CD4-positive, alpha-beta T cell treated with Interleukin-17A for 4 hours (primary cell): Measurements from ENCODE around the gene TBC1D25.
"Not testable (repeated sequence)": the region's sequence is repeated elsewhere in the genome, so short reads cannot be mapped to it uniquely, and the experiment has no call there.

Experiments used
- DNase-seq: peaks from one replicate; pipeline ENCODE4 v3.0.0-alpha.2; 2020; ENCODE audit warnings: mixed read lengths

The TBC1D25 gene

DNA sequence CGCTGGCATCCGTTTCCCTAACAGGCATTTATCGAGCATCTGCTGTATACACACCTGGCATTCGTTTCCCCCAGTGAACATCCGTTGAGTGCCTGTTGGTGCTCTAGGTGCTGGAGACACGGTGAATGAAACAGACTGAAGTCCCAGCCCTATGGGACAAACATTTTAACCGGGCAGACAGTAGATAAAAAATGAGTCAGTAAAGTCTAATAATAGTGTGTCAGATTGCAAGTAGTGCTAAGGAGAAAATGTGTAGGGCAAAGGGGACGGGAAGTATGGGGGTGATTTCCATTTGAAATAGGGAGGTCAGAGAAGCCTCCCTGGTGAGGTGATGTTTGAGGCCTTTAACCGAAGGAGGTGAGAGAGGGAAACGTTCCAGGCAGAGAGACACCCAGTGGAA lies 23.2 kb upstream of the TBC1D25 start:
- no peak for DNase-seq

DNA sequence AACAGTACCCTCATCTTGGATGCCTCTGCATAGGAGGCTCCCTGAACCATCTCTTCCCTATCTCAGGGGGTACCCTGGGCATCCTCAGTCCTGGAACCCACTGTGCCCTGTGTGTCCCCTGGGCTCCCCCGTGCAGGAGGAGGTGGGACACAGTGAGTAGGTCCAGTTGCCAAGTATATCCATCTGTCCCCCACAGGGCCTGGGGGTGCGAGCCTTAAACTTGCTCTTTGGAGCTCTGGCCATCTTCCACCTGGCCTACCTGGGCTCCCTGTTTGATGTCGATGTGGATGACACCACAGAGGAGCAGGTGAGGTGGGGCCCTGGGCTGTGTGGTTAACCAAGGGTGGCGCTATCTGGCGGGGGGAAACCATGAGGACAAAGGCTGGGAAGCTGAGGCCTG lies 22.5 kb upstream of the TBC1D25 start:
- peak; percentile 14 for DNase-seq

DNA sequence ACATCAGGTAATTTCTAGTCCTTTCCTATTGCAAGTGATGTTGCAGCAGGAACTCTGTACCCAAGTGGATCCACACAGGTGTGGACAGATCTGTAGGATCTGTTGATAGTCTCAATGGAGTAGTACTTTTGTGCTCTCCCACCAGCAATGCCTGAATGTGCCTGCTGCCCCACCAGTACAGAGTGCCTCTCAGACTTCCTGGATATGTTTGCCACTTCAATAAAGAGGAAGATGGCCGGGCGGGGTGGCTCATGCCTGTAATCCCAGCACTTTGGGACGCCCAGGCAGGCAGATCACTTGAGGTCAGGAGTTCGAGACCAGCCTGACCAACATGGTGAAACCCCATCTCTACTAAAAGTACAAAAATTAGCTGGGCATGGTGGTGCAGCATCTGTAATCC lies 20.0 kb upstream of the TBC1D25 start:
- not testable (repeated sequence) for DNase-seq

DNA sequence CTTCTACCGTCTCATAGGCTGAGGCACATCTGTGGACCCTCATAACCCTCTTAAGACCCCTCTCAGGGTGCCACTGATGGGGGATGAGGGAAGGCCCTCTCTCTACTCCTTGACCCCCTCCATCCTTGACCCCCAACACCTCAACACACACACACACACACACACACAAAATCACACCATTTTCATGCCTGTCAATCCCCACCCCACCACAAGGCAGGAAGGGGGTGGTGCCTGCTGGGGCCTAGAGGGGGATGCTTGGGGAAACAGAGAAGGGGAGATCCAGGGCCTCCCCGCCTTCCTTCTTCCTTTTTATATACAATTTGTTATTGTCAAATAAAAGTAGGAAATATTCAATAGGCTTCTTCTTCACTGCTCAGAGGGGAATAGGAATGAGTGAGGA lies 19.1 kb upstream of the TBC1D25 start:
- no peak for DNase-seq

DNA sequence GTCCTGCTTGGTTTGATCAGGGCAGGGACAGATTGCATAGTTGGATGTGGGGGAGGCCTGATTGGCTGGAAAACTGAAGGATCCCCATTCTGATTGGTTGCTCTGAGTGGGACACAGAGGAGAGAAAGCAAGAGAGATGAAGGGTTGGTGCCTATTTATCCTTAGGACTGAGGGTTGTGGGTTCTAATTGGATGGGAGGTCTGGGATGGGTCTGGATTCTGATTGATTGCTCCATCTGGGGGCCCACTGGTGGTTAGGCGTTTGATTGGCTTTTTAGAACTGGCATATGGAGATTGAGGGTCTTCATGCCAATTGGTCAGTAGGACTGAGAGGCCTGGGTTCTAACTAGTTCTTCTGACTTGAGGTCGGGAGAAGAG lies 18.6 kb upstream of the TBC1D25 start:
- DNase-seq = no peak

DNA sequence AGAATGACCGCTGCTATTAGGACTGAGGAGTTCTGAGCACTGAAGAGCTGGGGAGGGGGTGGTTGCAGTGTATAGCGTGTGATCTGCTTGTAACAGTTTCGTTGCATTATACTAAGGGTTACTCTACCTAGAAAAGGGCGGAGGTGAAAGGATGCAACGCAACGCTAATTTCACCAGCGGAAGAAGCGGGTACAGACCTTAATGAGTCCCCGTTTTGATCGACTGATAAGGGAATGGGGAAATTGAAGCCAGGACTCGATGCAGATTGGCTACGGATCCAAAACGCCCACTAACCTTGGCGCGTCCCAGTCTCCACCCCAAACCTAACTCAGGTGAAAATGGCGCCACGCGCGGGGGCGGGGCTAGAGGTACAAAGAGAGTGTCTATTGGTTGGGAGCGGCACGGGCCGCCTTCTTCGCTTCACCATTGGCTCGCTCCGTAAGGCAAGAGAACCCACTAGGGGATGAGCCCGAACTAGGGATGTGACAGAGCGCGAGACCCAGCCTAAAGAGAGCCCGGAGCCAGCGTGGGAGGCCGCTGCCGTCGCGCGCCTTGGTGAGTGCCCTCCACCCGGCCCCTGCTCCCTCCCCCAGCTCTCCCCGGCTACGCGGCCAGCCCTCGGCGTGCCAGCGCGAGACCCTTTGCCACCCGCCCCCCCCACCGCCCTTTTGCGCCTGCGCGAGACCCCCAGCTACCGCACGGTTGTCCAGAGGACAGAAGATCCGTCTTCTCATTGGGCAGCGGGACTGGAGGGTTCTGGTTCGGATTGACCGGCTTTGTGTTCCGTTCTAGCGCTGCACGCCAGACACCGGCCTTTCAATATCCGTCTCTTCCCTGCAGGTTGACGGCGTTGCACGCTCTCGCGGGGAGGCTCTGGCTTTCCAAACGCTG lies 17.9 kb upstream of the TBC1D25 start, which contains the start of gene EBP:
TSS of gene EBP (plus strand) at position 456 of the 891 bp plus-strand sequence. CDS start 1,964 bp downstream, outside the sequence.
- DNase-seq = peak; percentile 95

DNA sequence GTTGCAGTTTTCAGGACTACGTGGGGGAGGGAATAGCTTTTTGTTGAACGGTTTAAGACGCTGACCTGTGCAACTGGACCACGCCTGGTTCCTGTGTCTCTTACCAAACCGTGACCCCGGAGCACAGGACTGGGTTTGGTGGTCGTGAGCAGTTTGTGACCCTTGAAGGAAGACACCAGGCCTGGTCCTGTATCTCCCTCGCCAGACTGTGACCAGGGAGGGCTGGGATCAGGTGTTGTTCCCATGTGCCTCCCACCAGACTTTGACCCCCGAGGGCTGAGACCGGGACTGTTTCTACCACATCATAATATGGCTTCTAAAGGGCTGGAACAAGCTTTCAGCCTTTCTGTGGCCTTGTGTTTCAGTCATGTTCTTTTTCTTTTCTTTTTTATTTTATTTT lies 17.2 kb upstream of the TBC1D25 start:
- no peak for DNase-seq

DNA sequence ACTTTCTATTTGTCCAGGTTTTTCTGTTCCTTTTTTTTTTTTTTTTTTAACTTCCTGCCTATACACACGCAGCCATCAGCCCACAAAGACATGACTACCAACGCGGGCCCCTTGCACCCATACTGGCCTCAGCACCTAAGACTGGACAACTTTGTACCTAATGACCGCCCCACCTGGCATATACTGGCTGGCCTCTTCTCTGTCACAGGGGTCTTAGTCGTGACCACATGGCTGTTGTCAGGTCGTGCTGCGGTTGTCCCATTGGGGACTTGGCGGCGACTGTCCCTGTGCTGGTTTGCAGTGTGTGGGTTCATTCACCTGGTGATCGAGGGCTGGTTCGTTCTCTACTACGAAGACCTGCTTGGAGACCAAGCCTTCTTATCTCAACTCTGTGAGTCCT lies 15.8 kb upstream of the TBC1D25 start:
- DNase-seq = no peak

DNA sequence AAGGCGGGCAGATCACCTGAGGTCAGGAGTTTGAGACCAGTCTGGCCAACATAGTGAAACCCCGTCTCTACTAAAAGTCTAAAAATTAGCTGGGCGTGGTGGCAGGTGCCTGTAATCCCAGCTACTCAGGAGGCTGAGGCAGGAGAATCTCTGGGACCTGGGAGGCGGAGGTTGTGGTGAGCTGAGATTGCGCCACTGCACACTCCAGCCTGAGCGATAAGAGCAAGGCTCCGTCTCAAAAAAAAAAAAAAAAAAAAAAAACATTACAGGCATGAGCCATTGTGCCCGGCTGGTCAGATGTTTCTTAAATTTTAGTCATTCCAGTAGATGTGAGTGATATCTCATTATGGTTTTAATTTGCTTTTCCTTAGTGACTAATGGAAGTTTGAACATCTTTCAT lies 13.7 kb upstream of the TBC1D25 start:
- not testable (repeated sequence) for DNase-seq

DNA sequence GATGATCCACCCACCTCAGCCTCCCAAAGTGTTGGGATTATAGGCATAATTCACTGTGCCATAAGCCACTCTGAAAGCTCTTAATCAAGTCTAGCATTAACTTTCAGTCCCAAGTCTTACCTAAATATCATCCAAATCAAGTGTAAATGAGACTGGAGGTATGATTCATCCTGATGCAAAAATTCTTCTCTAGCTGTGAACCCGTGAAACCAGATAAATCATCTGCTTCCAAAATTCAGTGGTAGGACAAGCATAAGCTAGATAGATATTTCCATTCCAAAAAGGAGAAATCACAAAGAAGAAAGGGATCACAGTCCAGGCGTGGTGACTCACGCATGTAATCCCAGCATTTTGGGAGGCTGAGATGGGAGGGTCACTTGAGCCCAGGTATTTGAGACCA lies 8.8 kb upstream of the TBC1D25 start:
- DNase-seq = no peak

DNA sequence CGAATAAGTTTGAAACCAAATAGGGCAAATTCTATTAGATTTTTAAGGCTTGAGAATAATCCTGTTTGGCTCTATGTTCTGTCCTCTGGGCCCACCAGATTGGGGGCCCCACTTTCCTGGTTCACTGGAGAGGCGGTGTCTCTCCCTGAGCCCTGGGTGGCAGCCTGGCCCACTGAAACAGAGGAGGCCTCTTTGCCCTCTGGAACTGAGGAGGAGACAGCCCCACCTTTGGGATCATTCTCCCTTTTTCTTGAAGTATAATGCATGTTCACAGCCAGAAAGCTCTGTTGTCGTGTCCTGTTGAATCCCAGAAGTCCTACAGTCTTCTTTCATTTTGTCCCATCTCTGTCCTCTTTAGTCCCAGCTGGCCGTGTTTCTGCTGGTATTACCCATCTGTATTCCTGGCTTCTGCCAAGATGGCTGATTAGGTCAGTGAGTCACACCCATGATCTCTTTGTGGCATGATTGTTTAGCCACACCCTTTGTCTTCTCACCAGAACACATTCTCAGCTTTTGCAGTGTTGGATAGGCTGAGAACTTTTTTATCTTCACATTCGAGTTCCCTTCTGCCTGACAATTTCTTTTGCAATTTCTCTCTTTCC lies 8.1 kb upstream of the TBC1D25 start:
- no peak for DNase-seq

DNA sequence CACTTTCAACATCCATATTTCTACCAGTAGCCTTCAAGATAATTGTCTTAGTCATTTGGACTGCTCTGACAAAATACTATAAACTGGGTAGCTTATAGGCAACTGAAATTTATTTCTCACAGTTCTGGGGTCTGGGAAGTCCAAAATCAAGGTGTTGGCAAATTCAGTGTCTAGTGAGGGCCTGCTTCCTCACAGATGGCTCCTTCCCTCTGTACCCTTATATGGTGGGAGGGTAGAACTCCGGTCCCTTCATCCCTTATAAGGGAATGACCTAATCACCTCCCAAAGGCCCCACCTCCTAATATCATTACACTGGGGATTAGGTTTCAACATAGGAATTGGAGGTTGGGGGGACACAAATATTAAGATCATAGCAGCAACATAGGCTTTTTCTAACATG lies 7.4 kb upstream of the TBC1D25 start:
- DNase-seq = no peak

DNA sequence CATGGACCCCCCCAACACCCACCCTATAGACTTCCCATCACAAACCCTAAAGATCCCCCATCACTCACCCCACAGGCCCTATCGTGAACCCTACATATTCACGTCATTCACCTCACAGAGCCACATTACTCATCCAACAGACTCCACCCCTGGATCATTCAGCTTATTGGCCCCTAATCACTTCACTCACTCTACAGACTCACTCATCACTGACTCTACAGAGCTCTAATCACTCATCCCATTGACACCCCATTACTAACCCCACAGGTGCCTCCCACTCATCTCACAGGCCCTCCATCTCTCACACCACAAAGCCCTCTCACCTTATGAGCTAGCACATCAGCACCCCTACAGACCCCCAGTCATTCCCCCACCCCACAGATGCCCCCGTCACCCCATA lies 6.3 kb upstream of the TBC1D25 start:
- DNase-seq = no peak

DNA sequence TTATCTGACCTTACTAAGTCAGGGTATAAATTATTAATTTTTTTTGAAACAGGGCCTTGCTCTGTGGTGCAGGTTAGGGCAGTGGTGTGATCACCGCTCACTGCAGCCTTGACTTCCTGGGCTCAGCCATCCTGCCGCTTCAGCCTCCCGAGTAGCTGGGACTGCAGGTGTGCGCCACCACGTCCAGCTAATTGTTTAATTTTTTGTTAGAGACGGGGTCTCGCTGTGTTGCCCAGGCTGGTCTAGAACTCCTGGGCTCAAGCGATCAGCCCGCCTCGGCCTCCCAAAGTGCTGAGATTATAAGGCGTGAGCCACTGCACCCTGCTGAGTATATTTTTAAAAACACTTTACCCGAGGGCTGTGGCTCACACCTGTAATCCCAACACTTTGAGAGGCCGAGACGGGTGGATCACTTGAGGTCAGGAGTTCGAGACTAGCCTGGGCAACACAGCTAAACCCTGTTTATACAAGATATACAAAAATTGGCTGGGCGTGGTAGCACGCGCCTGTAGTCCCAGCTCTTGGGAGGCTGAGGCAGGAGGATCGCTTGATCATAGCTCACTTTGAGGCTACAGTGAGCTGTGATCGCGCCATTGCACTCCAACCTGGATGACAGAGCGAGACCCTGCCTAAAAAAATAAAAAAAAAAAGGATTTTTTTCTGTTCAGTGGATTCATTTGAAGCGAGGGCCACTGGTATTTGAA lies 721 bp upstream of the TBC1D25 start:
- DNase-seq = no peak

DNA sequence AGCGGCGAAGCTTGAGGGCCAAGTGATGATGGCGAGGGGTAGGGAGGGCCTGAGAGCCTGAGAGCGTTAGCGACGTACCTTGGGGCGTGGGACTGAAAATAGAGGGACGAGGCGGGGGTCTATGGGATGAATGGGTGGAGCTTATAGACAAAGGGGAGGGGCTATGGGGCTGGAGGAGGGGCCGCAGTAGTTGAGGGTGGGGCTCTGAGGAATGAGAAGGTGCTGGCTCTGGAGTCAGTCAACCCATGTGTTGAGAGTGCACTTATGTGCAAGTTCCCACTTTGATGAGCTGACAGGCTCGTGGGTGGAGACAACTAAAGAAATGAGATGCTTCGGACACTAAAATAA lies 488 bp downstream of the TBC1D25 start:
- peak; percentile 60 for DNase-seq

DNA sequence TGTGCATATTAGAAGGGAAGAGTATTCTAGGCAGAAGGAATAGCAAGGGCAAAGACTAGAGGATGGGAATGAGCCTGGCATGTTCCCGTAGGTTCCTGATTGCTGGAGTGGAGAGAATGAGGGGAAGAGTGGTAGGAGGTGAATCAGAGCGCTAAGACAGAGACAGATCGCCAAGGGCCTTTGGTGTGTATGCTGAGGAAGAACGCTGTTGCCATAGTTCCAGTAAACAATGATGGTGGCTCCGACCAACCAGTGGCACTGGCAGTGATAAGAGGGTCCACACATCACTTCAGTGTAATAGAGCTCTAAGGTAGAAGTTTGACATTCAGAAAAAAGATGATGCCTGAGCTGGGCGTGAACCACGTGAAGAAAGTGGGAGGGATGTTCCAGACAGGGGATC lies 966 bp downstream of the TBC1D25 start:
- no peak for DNase-seq

DNA sequence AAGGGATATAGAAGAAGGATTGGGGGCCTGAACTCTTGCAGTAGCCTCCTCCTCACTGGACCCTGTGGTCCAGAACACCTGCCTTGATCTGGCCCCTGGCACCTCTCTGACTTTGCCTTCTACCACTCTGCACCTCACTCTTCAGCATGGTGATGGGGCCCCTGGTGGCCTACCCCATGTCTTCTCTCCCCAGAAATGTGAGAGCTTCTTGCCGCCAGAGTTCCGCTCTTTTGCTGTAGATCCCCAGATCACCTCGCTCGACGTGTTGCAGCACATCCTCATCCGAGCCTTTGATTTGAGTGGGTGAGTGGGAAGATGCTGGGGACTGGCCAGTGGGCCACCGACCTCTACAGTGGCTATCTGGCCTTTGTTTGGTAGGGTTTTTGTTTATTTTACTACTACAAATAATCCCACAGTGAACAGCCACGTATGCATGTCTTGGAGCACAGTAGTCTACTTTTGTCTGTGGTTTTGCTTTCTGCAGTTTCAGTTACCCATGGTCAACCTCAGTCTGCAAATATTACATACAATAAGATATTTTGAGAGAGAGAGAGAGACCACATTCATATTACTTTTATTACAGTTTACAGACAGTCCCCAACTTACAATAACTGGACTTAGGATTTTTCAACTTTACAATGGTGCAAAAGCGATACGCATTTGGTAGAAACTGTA lies 1.8 kb downstream of the TBC1D25 start:
- DNase-seq = no peak

DNA sequence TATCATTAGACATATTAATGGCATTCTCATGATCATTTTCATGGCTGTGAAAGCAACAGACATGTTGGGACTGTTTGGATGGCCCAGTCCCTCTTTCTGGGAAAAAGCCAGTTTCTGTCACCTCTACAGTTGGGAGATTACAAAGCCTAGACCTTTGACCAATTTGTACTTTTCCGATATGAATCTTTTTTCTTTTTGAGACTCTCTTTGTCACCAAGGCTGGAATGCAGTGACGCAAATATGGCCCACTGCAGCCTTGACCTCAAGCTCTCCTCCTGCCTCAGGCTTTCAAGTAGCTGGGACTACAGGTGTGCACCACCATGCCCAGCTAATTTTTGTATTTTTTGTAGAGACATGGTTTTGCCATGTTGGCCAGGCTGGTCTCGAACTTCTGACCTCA lies 9.4 kb downstream of the TBC1D25 start:
- no peak for DNase-seq

DNA sequence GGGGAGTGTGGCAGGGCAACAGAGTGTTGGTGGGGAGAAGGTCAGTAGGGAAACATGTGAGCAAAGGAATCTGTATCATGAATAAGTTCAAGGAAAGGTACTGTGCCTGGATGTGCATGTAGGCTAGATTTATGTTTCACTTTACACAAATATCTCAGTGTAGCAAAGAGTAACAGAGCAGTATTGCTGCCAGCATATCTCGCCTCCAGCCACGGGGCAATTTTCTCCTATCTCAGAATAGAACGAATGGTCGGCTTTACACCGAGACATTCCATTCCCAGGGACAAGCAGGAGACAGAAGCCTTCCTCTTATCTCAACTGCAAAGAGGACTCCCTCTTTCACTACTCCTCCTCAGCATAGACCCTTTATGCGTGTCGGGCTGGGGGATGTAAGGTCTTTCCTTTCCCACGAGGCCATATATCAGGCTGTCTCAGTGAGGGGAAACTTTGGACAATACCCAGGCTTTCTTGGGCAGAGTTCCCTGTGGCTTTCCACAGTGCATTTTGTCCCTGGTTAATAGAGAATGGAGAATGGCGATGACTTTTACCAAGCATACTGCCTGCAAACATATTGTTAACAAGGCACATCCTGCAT lies 16.3 kb downstream of the TBC1D25 start:
- not testable (repeated sequence) for DNase-seq

DNA sequence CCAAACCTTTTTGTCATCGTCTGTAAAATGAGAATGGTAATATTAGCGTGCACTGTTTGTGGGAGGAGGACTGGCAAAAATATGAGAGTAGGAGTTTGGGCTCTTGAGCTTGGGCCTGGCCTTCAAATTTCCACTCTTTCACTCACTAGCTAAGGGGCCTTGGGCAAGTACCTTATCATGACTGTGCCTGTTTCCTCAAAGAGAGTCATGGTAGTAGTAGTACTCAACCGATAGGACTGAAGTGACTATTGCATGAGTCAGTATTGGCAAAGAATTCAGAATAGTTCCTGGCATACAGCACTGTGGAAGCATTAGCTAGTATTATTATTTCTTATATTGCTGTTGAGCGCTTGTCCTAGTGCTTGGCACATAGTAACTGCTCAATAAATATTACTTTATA lies 18.8 kb downstream of the TBC1D25 start:
- DNase-seq = no peak

DNA sequence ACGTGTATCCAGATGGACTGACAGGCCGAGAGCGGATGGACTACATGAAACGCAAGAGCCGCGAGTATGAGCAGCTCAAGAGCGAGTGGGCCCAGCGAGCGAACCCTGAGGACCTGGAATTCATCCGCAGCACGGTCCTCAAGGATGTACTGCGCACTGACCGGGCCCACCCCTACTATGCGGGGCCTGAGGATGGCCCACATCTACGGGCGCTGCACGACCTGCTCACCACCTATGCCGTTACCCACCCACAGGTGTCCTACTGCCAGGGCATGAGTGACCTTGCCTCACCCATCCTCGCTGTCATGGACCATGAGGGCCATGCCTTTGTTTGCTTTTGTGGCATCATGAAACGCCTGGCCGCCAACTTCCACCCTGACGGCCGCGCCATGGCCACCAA lies 20.1 kb downstream of the TBC1D25 start:
- no peak for DNase-seq

DNA sequence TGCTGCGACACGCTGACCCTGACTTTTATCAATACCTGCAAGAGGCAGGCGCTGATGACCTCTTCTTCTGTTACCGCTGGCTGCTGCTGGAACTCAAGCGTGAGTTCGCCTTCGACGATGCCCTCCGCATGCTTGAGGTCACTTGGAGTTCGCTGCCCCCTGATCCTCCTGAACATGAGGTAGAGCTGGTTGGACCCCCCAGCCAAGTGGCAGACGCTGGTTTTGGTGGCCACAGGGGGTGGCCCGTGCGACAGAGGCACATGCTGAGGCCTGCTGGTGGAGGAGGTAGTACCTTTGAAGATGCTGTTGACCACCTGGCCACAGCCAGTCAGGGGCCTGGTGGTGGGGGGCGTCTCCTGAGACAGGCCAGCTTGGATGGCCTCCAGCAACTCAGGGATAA lies 20.5 kb downstream of the TBC1D25 start:
- DNase-seq = no peak

DNA sequence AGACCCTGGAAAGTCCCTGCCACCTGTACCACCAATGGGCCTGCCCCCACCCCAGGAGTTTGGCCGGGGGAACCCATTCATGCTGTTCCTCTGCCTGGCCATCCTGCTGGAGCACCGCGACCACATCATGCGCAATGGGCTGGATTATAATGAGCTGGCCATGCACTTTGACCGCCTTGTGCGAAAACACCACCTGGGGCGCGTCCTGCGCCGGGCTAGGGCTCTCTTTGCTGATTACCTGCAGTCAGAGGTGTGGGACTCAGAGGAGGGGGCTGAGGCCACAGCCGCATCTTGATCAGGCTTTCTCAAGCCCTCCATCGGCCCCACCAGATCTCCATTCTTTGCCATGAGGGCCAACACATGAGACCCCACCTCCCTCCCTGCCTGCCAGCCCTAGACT lies 21.2 kb downstream of the TBC1D25 start:
- DNase-seq = no peak
